ENCODE data around the gene ARL5A.
"Not testable (repeated sequence)": the region's sequence is repeated elsewhere in the genome, so short reads cannot be mapped to it uniquely, and the experiment has no call there.

Gene ARL5A

GRCh38 chr2:151794422-151794821, 33.8 kb downstream of the ARL5A start:
- DNase-seq = not testable (repeated sequence)

- DNase-seq = no peak
These were observed 35.1 kb downstream of the ARL5A start for GRCh38 chr2:151793123-151793522.

DNA sequence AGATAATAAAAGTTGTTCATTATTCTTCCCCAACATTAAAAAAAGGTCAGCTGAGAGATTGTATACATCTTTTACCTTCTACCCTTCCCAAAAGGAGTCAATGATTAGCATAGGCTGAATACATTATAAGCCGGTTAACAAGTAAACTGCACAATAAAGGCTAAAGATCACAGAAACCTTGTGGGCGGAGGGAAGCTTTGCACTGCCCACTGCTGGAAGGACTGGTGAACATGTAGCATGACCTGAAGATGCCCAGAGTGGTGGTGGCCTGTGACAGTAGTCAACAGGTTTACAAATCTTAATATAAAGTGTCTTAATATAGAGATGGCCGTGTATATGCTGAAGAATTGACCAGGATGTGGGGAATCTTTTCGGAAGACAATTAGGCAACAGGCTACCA, 35.6 kb downstream of the ARL5A start:
- no peak for DNase-seq

DNA sequence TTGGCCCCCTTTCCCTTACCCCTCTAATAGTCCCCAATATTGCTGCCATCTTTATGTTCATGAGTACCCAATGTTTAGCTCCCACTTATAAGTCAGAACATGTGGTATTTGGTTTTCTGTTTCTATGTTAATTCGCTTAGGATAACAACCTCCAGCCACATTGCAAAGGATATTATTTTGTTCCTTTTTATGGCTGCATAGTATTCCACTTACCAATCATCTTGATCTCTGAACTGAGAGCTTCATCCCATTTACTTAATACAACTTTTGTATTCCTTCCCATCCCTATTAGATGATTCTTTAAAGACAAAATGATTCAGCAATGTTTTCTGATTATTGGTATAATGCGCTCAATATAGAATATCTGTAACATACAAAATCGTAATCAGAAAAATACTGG, 36.7 kb downstream of the ARL5A start:
- no peak for DNase-seq

DNA sequence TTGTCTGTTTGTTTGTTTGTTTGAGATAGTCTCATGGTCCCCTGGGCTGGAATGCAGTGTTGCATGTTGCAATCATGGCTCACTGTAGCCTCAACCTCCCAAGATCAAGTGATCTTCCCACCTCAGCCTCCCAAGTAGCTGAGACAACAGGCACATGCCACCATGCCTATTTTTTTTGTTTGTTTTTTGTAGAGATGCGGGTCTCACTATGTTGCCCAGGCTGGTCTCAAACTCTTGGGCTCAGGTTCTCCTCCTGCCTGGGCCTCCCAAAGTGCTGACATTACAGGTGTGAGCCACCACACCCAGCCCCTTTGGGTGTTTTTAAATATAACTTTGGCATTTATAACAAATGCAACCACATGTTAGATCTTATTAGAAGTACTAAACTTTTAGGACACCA, 37.5 kb downstream of the ARL5A start:
- no peak for DNase-seq

DNA sequence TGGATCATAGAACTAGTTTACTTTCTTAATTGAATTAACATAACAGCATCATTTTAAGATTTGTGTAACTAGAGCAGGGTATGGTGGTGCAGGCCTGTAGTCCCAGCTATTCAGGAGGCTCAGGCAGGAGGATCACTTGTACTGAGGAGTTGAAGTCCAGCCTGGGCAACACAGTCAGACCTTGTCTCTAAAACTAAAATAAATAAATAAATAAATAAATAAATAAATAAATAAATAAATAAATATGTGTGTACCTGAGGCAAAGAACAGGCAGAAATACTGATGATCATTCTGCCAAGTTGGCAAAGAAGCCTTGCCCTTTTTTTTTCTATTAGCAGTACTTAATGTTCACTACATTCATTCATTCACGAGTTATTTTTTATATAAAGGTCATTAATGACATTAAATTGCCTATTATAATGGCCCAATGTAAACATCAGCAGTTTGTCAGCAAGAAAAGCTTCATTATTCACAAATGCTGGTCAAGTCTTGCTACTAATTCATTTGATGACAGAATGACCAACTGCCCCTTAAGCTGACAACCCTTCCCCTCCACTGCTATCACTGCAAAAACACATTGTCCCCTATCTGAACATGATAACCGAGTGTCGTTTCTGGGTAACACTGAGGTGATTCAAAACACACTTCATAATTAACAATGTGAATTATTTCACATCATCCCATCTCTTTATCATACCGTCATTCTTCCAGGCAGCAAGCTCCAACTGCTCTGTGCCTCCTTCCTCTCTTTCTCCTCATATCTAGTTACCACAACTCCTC, 39.0 kb downstream of the ARL5A start:
- DNase-seq = no peak

- no peak for DNase-seq
These were observed 41.7 kb downstream of the ARL5A start for GRCh38 chr2:151786483-151786882.

DNA sequence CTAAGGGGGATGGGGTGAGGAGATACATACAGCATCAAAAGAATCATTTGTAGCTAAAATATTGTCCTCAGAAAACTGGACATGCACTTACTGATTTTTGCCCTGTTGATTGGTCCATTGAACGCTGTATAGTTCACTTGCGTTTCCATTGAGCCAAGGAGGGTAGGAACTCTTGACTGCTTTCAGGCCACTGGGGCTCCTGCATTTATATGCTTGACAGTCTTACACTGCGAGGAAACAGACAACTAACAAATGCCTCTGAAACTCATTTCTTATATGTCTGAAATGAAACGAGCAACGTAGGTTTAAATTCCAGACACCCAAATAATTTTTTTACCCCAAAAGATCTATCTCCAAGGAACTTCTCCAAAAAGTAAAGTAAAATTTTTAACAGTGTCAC, 42.1 kb downstream of the ARL5A start:
- no peak for DNase-seq

DNA sequence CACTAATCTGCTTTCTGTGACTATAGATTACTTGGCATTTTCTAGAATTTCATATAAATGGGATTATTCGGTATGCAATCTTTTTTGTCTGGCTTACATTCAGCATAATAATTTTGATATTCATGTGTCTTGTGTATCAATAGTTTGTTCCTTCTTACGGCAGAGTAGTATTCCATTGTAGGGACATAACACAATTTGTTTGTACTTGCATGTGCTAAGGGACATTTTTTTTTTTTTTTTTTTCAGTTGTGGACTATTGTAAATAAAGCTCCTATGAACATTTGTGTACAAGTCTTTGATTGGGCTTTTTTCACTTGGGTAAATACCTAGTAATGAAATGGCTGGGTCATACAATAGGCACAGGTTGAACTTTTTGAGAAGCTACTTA, 45.1 kb downstream of the ARL5A start:
- DNase-seq = no peak

DNA sequence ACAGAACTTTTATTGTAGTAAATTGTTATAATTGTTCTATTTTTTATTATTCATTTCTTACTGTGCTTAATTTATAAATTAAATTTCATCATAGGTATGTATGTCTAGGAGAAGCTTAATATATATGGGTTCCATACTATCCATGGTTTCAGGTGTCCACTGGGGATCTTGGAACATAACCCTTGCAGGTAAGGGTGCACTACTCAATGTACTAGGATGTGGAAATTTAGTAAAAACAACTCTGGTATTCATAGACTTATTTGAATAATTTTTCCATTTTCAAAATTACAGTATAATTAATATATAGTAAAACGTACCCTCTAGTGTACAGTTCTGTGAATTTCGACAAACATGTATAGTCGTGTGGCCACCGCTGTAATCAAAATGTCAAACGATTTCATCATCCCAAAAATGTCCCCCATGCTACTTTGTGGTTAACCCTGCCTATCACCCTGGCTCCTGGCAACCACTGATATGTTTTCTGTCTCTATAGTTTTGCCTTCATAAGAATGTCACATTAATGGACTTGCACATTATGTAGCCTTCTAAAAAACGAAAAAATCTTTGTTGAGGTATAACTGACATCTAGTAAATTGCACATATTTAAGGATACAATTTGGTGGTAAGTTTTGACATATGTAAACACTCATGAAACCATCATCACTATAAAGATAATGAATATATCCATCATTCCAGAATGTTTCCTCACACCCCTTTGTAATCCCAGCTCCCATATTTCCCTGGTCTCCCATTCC, 45.7 kb downstream of the ARL5A start:
- no peak for DNase-seq

DNA sequence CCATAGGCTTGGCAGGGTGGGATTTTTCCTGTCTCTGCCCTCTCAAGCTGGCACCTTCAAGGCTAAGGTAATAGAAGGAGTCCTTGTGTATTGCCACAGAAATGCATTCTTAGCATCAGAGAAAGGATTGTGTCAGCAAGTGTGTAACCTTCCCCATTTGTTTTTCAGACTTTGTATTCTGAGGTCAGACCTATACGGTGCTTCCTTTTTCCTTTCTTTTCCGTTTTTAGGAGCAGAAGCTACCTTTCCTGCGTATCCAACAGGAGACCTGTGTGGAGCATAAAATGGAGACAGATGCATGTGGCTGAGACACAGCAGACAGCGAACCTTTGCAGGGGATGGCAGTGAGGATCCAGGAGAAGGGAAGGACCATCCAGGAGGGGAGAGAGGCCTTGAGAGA, 46.6 kb downstream of the ARL5A start:
- DNase-seq = no peak

- no peak for DNase-seq
These were observed 47.3 kb downstream of the ARL5A start for GRCh38 chr2:151780938-151781337.

GRCh38 chr2:151777935-151778334, 50.3 kb downstream of the ARL5A start:
- DNase-seq = no peak

GRCh38 chr2:151777487-151777886, 50.7 kb downstream of the ARL5A start:
- no peak for DNase-seq

DNA sequence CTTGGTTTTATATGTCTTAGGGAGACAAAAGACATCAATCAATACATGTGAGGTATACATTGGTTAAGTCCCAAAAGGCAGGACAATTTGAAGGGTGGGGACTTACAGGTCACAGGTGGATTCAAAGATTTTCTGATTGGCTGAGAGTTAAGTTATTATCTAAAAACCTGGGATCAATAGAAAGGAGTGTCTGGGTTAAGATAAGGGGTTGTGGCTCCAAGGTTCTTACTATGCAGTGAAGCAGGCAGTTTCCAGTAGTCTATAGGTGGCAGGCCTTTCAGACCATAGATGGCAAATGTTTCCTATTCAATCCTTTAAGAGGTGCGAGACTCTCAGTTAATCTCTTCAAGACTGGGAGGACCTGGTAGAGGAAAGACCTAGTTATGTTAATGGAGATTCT, 51.9 kb downstream of the ARL5A start:
- no peak for DNase-seq

- no peak for DNase-seq
These were observed 53.0 kb downstream of the ARL5A start for GRCh38 chr2:151775057-151775740.

- DNase-seq = no peak
These were observed 53.7 kb downstream of the ARL5A start for GRCh38 chr2:151774506-151774905.

- no peak for DNase-seq
These were observed 56.4 kb downstream of the ARL5A start for GRCh38 chr2:151771599-151772358.

DNA sequence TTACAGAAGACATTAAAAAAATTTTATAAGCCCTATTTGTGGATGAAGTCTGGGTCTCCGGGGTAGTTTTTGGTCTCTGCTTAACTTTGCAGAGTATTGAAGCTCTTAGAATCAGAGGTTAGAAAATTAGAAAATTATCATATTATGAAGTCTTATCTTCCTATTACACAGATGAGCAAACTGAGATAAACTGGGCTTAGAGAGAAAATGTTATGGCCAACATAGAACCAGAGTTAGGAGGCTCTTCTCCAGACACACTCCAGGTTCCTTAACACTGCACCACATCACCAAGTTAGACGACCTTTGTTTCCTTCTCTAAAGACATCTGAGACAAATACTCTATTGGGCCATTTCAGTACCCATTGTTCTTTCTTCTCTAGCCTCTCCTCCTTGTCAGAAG, 57.2 kb downstream of the ARL5A start:
- no peak for DNase-seq

- no peak for DNase-seq
These were observed 58.6 kb downstream of the ARL5A start for GRCh38 chr2:151769606-151770005.

DNA sequence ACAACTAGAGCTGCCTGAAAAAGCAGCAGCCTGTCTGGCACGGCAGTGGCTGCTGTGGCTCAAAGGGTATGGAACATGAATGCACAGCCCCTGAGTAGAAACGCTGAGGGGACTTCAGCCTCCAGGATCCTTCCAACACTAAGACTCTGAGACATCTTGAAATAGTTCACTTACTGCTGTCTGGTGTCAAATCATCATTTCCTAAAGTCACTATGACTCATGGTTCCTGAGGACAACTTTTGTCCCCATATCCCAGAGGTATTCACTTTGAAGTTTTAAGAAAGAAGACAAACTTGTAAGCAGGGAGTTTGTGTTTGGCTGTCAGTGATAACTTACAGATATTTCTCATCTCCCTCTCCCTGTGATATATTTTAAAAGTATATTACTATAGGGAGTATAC, 60.7 kb downstream of the ARL5A start:
- no peak for DNase-seq

GRCh38 chr2:151766437-151767153, 61.6 kb downstream of the ARL5A start:
- no peak for DNase-seq

Data from CD4-positive, alpha-beta T cell treated with Interleukin-17A for 4 hours (primary cell).